Upper lobe of right lung (tissue), 1 donor: ENCODE data around the gene RAB3D. TPM values are rescaled to one million over a fixed set of nuclear protein-coding genes. Genes with fewer than 3 reads are reported as not detected.

Experiments used
- ATAC-seq: fragments of 200-7000 bp; cut with Tn5 transposase; one replicate; pipeline ENCODE4 v1.9.1; 2020; ENCODE audit warnings: mild to moderate bottlenecking, moderate library complexity
- DNase-seq: peaks from one replicate; pipeline ENCODE4 v3.0.0-alpha.2; 2020
- H3K27ac ChIP-seq: fragments of 200-600 bp; one replicate; pipeline ENCODE4 v1.8.0; 2022
- H3K27me3 ChIP-seq: fragments of 200-600 bp; one replicate; pipeline ENCODE4 v1.8.0; 2022; ENCODE audit warnings: mild to moderate bottlenecking
- H3K36me3 ChIP-seq: fragments of 200-600 bp; one replicate; pipeline ENCODE4 v1.8.0; 2022
- H3K4me1 ChIP-seq: fragments of 200-600 bp; one replicate; pipeline ENCODE4 v1.8.0; 2022
- H3K4me3 ChIP-seq: fragments of 200-600 bp; one replicate; pipeline ENCODE4 v1.8.0; 2022; ENCODE audit warnings: mild to moderate bottlenecking
- H3K9me3 ChIP-seq: fragments of 200-600 bp; one replicate; pipeline ENCODE4 v1.8.0; 2022
- CTCF ChIP-seq: fragments of 200-600 bp; IDR thresholded peaks from one replicate; pipeline ENCODE4 v1.8.0; 2022; ENCODE audit warnings: antibody characterized with exemption
- intact Hi-C: fragments of 100-400 bp; cut with DNase I; formaldehyde crosslinking; loops from one replicate; pipeline ENCODE4 v1.11.0; 2022
- total RNA-seq: library from RNA; stranded (reverse); fragmentation: NEBNext Ultra II Directional; extraction: Animal tissue kit (Norgen Biotek cat#: 25700); gene quantifications from one replicate; pipeline ENCODE4 v1.2.1, GENCODE V29; 2021
- donor health status: DM: no; HTN: yes; CAD: no; lungs with severe emphysema.

The RAB3D gene
- total RNA-seq, 1 donor from 2014 or later = 52.7 TPM

- intact Hi-C loops = no loop called here
These were observed 37.8 kb upstream of the RAB3D start for GRCh38 chr19:11377237-11377636.

GRCh38 chr19:11375143-11375948 is 35.9 kb upstream of the RAB3D start:
- no peaks in the 10 kb centered on the region for H3K9me3 ChIP-seq
- H3K4me1 ChIP-seq = peaks cover 36% of the 10 kb centered on the region
- H3K27ac ChIP-seq = peak overlapping the region; percentile 96
- no peaks in the 10 kb centered on the region for H3K36me3 ChIP-seq
- no peak for TF ChIP-seq CTCF
- DNase-seq (peak; percentile 87), ATAC-seq (peak; percentile 17)
- no peaks in the 10 kb centered on the region for H3K27me3 ChIP-seq
- peak overlapping the region; percentile 63 for H3K4me3 ChIP-seq
- intact Hi-C loops = no loop called here

More at GRCh38 chr19:11377237-11377636, 37.8 kb upstream of the RAB3D start:
- no peak for TF ChIP-seq CTCF
- ATAC-seq (no peak), DNase-seq (no peak)
- Histone ChIP-seq H3K4me3 (no peak overlapping the region), H3K27ac (peak overlapping the region; percentile 6), H3K9me3 (no peaks in the 10 kb centered on the region), H3K27me3 (no peaks in the 10 kb centered on the region), H3K36me3 (no peaks in the 10 kb centered on the region), H3K4me1 (peaks cover 45% of the 10 kb centered on the region)

- H3K36me3 ChIP-seq = no peaks in the 10 kb centered on the region
- peak within 1 kb of the TSS; percentile 63 for H3K4me3 ChIP-seq
- H3K9me3 ChIP-seq = no peaks in the 10 kb centered on the region
- peak; percentile 99 for DNase-seq
- intact Hi-C loops = no loop called here
- TF ChIP-seq CTCF = no peak
- H3K4me1 ChIP-seq = peaks cover 33% of the 10 kb centered on the region
- H3K27ac ChIP-seq = peak within 1 kb of the TSS; percentile 96
- no peaks in the 10 kb centered on the region for H3K27me3 ChIP-seq
- peak; percentile 96 for ATAC-seq
These were observed 35.1 kb upstream of the RAB3D start, which contains the start of gene SWSAP1 for GRCh38 chr19:11374433-11375142. TSS of gene SWSAP1 (plus strand) at chr19:11374666. CDS start at chr19:11374681, 15 bp downstream.

- H3K4me3 ChIP-seq = peak overlapping the region; percentile 63
- no peaks in the 10 kb centered on the region for H3K27me3 ChIP-seq
- TF ChIP-seq CTCF = no peak
- no peaks in the 10 kb centered on the region for H3K9me3 ChIP-seq
- no peaks in the 10 kb centered on the region for H3K36me3 ChIP-seq
- ATAC-seq (no peak), DNase-seq (no peak)
- peak overlapping the region; percentile 96 for H3K27ac ChIP-seq
- peaks cover 33% of the 10 kb centered on the region for H3K4me1 ChIP-seq
- intact Hi-C loops = no loop called here
These were observed 34.5 kb upstream of the RAB3D start for GRCh38 chr19:11373885-11374432.

- Histone ChIP-seq H3K4me1 (peaks cover 33% of the 10 kb centered on the region), H3K36me3 (no peaks in the 10 kb centered on the region), H3K4me3 (no peak overlapping the region), H3K9me3 (no peaks in the 10 kb centered on the region), H3K27ac (no peak overlapping the region), H3K27me3 (no peaks in the 10 kb centered on the region)
- ATAC-seq (no peak), DNase-seq (peak; percentile 74)
- TF ChIP-seq CTCF = no peak
- intact Hi-C loops = no loop called here
These were observed 33.9 kb upstream of the RAB3D start for GRCh38 chr19:11373166-11373884.
